Calu3 (cell line): ENCODE data around the gene CLSTN3. TPM values are rescaled to one million over a fixed set of nuclear protein-coding genes. Genes with fewer than 3 reads are reported as not detected.
A peak's percentile ranks its signal among the peaks of the same experiment; 100 is the strongest.

Source experiments
- BruUV-seq: library from RNA; stranded (reverse); fragments of 400-500 nt; replicated peaks from 2 replicates; lab custom pipeline; 2021; lab: Mats Ljungman, UMichigan
- CTCF ChIA-PET: fragments of 300-600 bp; sonication (Branson Sonifier 250); formaldehyde crosslinking; loops from one replicate; lab custom pipeline; 2022; ENCODE audit warnings: antibody characterized with exemption; lab: Charles Lee
- DNase-seq: peaks from one replicate; pipeline ENCODE4 v3.0.0; 2022
- H3K27ac Mint-ChIP-seq: one replicate; pipeline ENCODE4 v1.8.0; 2022; ENCODE audit warnings: mixed read lengths; ENCODE audit not compliant: unreplicated experiment
- H3K27me3 Mint-ChIP-seq: one replicate; pipeline ENCODE4 v1.8.0; 2022; ENCODE audit warnings: mixed read lengths; ENCODE audit not compliant: unreplicated experiment
- H3K36me3 Mint-ChIP-seq: one replicate; pipeline ENCODE4 v1.8.0; 2022; ENCODE audit warnings: mild to moderate bottlenecking, moderate library complexity, mixed read lengths; ENCODE audit not compliant: insufficient read depth, unreplicated experiment
- H3K4me1 Mint-ChIP-seq: one replicate; pipeline ENCODE4 v1.8.0; 2022; ENCODE audit warnings: mild to moderate bottlenecking, low read depth, mixed read lengths; ENCODE audit not compliant: unreplicated experiment
- H3K4me3 Mint-ChIP-seq: one replicate; pipeline ENCODE4 v1.8.0; 2022; ENCODE audit warnings: mild to moderate bottlenecking, low read depth, moderate library complexity, mixed read lengths; ENCODE audit not compliant: unreplicated experiment
- H3K9me3 Mint-ChIP-seq: one replicate; pipeline ENCODE4 v1.8.0; 2022; ENCODE audit warnings: low read depth, mixed read lengths; ENCODE audit not compliant: unreplicated experiment
- CTCF ChIP-seq: fragments of 200-600 bp; IDR thresholded peaks from one replicate; pipeline ENCODE4 v1.8.0; 2022; ENCODE audit warnings: antibody characterized with exemption; ENCODE audit not compliant: unreplicated experiment
- intact Hi-C: fragments of 100-400 bp; cut with micrococcal nuclease; formaldehyde crosslinking; loops from one replicate; pipeline ENCODE4 v1.10.0; 2022; ENCODE audit not compliant: unreplicated experiment
- total RNA-seq: library from RNA; stranded (reverse); gene quantifications from 2 replicates; pipeline ENCODE4 v1.2.3, GENCODE V29; 2022

The CLSTN3 gene
- total RNA-seq, 1 experiment from 2014 or later: 37.5 TPM

GRCh38 chr12:7127916-7128626, 2.1 kb upstream of the CLSTN3 start:
- no TSS peak for BruUV-seq
- CTCF ChIA-PET: no interaction called here
- H3K27me3 Mint-ChIP-seq: no peaks in the 10 kb centered on the region
- peak overlapping the region; percentile 97 for H3K4me3 Mint-ChIP-seq
- no peak overlapping the region for H3K27ac Mint-ChIP-seq
- H3K9me3 Mint-ChIP-seq: no peaks in the 10 kb centered on the region
- TF ChIP-seq CTCF: no peak
- peaks cover 20% of the 10 kb centered on the region for H3K4me1 Mint-ChIP-seq
- intact Hi-C loops: no loop called here
- DNase-seq: no peak
- peaks cover 52% of the 10 kb centered on the region for H3K36me3 Mint-ChIP-seq

GRCh38 chr12:7128681-7129286, 1.4 kb upstream of the CLSTN3 start, which contains the start of gene RBP5:
Gene RBP5, minus strand, starts transcription at chr12:7128889. Its CDS starts 114 bp downstream, at chr12:7128775.
- Mint-ChIP-seq H3K4me1 (peaks cover 20% of the 10 kb centered on the region), H3K9me3 (no peaks in the 10 kb centered on the region), H3K4me3 (peak within 1 kb of the TSS; percentile 97), H3K36me3 (peaks cover 52% of the 10 kb centered on the region), H3K27me3 (no peaks in the 10 kb centered on the region), H3K27ac (peak within 1 kb of the TSS; percentile 97)
- intact Hi-C loops: no loop called here
- CTCF ChIA-PET: no interaction called here
- no TSS peak for BruUV-seq
- TF ChIP-seq CTCF: no peak
- no peak for DNase-seq

- CTCF ChIA-PET: no interaction called here
- Mint-ChIP-seq H3K27me3 (no peaks in the 10 kb centered on the region), H3K4me1 (peaks cover 20% of the 10 kb centered on the region), H3K27ac (peak overlapping the region; percentile 97), H3K9me3 (no peaks in the 10 kb centered on the region), H3K36me3 (peaks cover 52% of the 10 kb centered on the region), H3K4me3 (peak overlapping the region; percentile 97)
- intact Hi-C loops: no loop called here
- peak; percentile 4 for DNase-seq
- TSS peak; percentile 45 for BruUV-seq
- TF ChIP-seq CTCF: no peak
Measured at GRCh38 chr12:7129287-7129871, 792 bp upstream of the CLSTN3 start.

- intact Hi-C loops: no loop called here
- H3K9me3 Mint-ChIP-seq: no peaks in the 10 kb centered on the region
- peak overlapping the region; percentile 97 for H3K4me3 Mint-ChIP-seq
- peak overlapping the region; percentile 97 for H3K27ac Mint-ChIP-seq
- peaks cover 20% of the 10 kb centered on the region for H3K4me1 Mint-ChIP-seq
- TF ChIP-seq CTCF: no peak
- H3K36me3 Mint-ChIP-seq: peaks cover 64% of the 10 kb centered on the region
- H3K27me3 Mint-ChIP-seq: no peaks in the 10 kb centered on the region
- DNase-seq: peak; percentile 61
- CTCF ChIA-PET: interaction anchor here (0.6 to 1.0 kb wide), 3 partner anchors 23 to 830 kb away, joined by 3 to 4 read pairs (median 3); no protein-coding TSS in a partner anchor
- BruUV-seq: no TSS peak
Measured at GRCh38 chr12:7130701-7131501, 730 bp downstream of the CLSTN3 start.
